ENCODE results near the gene ERCC8.

Gene ERCC8

GRCh38 chr5:60830581-60831127 is 114.2 kb downstream of the ERCC8 start:
- DNase-seq: no peak

- DNase-seq: no peak
Measured at GRCh38 chr5:60829490-60830266, 115.2 kb downstream of the ERCC8 start.

GRCh38 chr5:60827201-60827600 is 117.7 kb downstream of the ERCC8 start:
- DNase-seq: no peak

GRCh38 chr5:60826653-60827052 is 118.2 kb downstream of the ERCC8 start:
- DNase-seq: no peak

Measured in activated effector memory CD4-positive, alpha-beta T cell treated with anti-CD3 and anti-CD28 coated beads, Interleukin-2, amount 50 U/mL, for 16 hours (primary cell).